ENCODE results near the gene MXD3.
"Not testable (repeated sequence)": the region's sequence is repeated elsewhere in the genome, so short reads cannot be mapped to it uniquely, and the experiment has no call there.

Gene MXD3

GRCh38 chr5:177347699-177348098 is 36.0 kb upstream of the MXD3 start:
- TF ChIP-seq CTCF (IDR thresholded peaks at IDR 0.05): no peak
- Histone ChIP-seq H3K36me3 (ENCODE audit: control insufficient read depth, insufficient read depth, low read length) (no peaks in the 10 kb centered on the region), H3K9ac (no peak overlapping the region), H2AFZ (no peak overlapping the region), H3K27me3 (ENCODE audit: control insufficient read depth, insufficient read depth, low read length) (no peaks in the 10 kb centered on the region), H3K79me2 (peaks cover 30% of the 10 kb centered on the region), H3K9me3 (ENCODE audit: control insufficient read depth, low read length) (no peaks in the 10 kb centered on the region), H3K27ac (no peak overlapping the region), H3K4me2 (ENCODE audit: low read length) (no peak overlapping the region), H3K4me1 (peaks cover 9% of the 10 kb centered on the region), H3K4me3 (ENCODE audit: low read depth, low read length) (no peak overlapping the region)

- H3K79me2 ChIP-seq: peaks cover 36% of the 10 kb centered on the region
- no peak for TF ChIP-seq CTCF (IDR thresholded peaks at IDR 0.05)
- no peaks in the 10 kb centered on the region for H3K9me3 ChIP-seq (ENCODE audit: control insufficient read depth, low read length)
- no peak overlapping the region for H3K9ac ChIP-seq
- no peak overlapping the region for H3K4me2 ChIP-seq (ENCODE audit: low read length)
- H2AFZ ChIP-seq: no peak overlapping the region
- no peak overlapping the region for H3K27ac ChIP-seq
- peaks cover 9% of the 10 kb centered on the region for H3K4me1 ChIP-seq
- H3K36me3 ChIP-seq (ENCODE audit: control insufficient read depth, insufficient read depth, low read length): no peaks in the 10 kb centered on the region
- H3K27me3 ChIP-seq (ENCODE audit: control insufficient read depth, insufficient read depth, low read length): no peaks in the 10 kb centered on the region
- no peak overlapping the region for H3K4me3 ChIP-seq (ENCODE audit: low read depth, low read length)
These were observed 35.1 kb upstream of the MXD3 start for GRCh38 chr5:177346820-177347219.

- no peaks in the 10 kb centered on the region for H3K9me3 ChIP-seq (ENCODE audit: control insufficient read depth, low read length)
- peaks cover 4% of the 10 kb centered on the region for H3K4me1 ChIP-seq
- H3K27me3 ChIP-seq (ENCODE audit: control insufficient read depth, insufficient read depth, low read length): no peaks in the 10 kb centered on the region
- H2AFZ ChIP-seq: no peak overlapping the region
- H3K27ac ChIP-seq: no peak overlapping the region
- H3K36me3 ChIP-seq (ENCODE audit: control insufficient read depth, insufficient read depth, low read length): no peaks in the 10 kb centered on the region
- H3K79me2 ChIP-seq: peaks cover 43% of the 10 kb centered on the region
- TF ChIP-seq CTCF (IDR thresholded peaks at IDR 0.05): no peak
- H3K4me2 ChIP-seq (ENCODE audit: low read length): no peak overlapping the region
- no peak overlapping the region for H3K9ac ChIP-seq
- H3K4me3 ChIP-seq (ENCODE audit: low read depth, low read length): no peak overlapping the region
These were observed 33.2 kb upstream of the MXD3 start for GRCh38 chr5:177344891-177345290.

GRCh38 chr5:177343777-177344176 is 32.1 kb upstream of the MXD3 start:
- Histone ChIP-seq H3K4me3 (ENCODE audit: low read depth, low read length) (no peak overlapping the region), H3K9ac (no peak overlapping the region), H2AFZ (no peak overlapping the region), H3K79me2 (peaks cover 50% of the 10 kb centered on the region), H3K27ac (no peak overlapping the region), H3K4me1 (peaks cover 4% of the 10 kb centered on the region), H3K4me2 (ENCODE audit: low read length) (no peak overlapping the region), H3K27me3 (ENCODE audit: control insufficient read depth, insufficient read depth, low read length) (no peaks in the 10 kb centered on the region), H3K36me3 (ENCODE audit: control insufficient read depth, insufficient read depth, low read length) (no peaks in the 10 kb centered on the region), H3K9me3 (ENCODE audit: control insufficient read depth, low read length) (no peaks in the 10 kb centered on the region)
- no peak for TF ChIP-seq CTCF (IDR thresholded peaks at IDR 0.05)

- not testable (repeated sequence) for H3K27me3 ChIP-seq (ENCODE audit: control insufficient read depth, insufficient read depth, low read length); H3K4me1 ChIP-seq; H3K27ac ChIP-seq; H3K9ac ChIP-seq; H3K4me2 ChIP-seq (ENCODE audit: low read length); H3K4me3 ChIP-seq (ENCODE audit: low read depth, low read length); H3K36me3 ChIP-seq (ENCODE audit: control insufficient read depth, insufficient read depth, low read length); H3K9me3 ChIP-seq (ENCODE audit: control insufficient read depth, low read length); H2AFZ ChIP-seq
- H3K79me2 ChIP-seq: peaks cover 57% of the 10 kb centered on the region
These were observed 31.3 kb upstream of the MXD3 start for GRCh38 chr5:177343000-177343399.

All from parathyroid adenoma (tissue), 2 donors.